ENCODE data around the gene CACNA1A.
"Not testable (repeated sequence)": the region's sequence is repeated elsewhere in the genome, so short reads cannot be mapped to it uniquely, and the experiment has no call there.

Gene CACNA1A

DNA sequence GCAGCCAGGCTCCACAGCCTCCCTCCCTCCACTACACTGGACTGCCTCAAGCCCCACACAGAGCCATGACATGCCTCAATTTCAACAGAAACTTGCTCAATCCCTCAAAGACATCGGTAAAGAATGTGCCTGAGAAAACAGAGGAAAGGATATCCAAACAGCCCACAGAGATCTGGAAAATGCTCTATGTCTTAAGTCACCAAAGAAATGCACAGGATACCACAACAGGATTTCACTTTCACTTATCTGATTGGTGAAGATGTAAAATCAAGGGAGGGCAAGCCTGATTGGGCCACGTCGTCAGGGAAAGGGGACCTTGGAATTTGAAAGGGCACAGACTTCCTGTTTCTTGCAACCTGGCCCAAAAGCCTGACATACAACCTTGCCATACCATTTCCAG is 14.2 kb downstream of the CACNA1A start:
- no peak for DNase-seq

- no peak for DNase-seq
These were observed 18.3 kb downstream of the CACNA1A start for GRCh38 chr19:13487985-13488384.

DNA sequence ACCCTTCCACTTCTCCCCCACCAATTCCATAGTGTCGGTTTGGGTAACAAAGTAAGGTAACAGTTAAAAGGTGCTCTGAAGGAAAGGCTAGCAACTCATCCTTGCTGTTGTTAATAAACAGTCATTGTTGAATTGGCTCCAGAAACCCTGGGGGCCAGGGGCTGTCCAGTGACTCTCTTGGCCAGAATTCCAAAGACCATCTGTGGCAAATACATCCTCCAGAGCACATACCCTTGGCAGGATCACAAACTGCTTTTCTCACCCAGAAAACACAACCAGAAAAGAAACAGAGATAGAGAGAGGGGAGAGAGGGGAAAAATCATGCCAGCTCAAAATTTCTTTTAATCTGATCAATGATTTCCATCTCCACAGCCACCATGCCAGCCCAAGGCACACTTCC is 22.1 kb downstream of the CACNA1A start:
- DNase-seq = no peak

GRCh38 chr19:13483215-13483614 is 23.1 kb downstream of the CACNA1A start:
- DNase-seq = no peak

- no peak for DNase-seq
These were observed 27.7 kb downstream of the CACNA1A start for GRCh38 chr19:13478576-13478975.

DNA sequence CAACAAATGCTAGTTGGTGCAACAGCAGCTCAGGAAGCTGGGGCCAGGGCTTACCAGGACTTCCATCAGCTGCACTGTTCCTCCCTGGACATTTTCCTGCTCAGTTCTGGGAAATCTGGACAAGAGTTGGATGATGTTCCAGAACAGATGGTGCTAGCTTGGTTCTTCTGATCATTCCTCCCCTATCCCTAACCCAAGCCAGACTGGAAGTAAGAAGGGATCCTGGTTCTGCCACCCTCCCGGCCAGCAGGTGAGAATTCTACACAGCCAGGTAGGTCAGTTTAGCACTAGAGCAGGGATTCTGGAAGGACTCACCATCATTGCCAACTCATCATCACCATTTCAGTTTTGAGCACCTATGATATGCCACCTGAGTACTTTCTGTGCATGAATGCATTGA is 30.2 kb downstream of the CACNA1A start:
- no peak for DNase-seq

DNA sequence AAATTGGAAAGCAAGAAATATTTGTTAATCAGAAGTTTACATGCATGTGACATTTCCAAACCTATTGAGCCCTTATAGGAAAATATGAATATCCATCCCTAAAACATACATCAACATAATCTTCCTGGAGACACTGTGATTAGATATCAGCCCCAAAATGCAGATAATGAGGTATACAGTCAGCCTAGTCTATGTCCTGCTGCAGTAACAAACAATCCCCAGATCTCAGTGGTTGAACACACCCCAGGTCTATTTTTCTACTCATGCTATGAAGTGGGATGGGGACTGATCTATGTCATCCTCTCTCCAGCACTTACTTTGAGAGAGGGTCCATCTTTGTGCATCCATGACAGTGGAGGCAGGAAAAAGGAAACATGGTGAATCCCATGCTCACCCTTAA is 31.2 kb downstream of the CACNA1A start:
- no peak for DNase-seq

- no peak for DNase-seq
These were observed 39.6 kb downstream of the CACNA1A start for GRCh38 chr19:13466697-13467096.

DNA sequence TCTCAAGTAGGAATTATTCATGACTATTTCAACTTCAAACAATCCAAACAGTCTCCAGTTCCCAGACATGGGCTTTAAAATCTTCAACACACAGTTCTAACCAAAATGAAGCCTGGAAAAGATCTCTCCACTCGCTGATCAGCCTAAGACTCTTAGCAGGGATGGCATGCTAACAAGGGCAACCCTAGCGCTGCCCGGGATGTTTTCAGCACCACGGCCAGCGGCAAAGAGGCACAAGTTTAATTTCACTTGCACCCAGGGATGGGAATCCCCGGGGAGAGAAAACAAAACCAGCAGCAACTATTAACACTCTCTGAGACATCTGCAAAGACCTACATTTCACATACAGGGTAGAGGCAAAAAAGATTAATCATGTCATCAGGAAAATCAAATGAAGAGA is 43.0 kb downstream of the CACNA1A start:
- DNase-seq = no peak

DNA sequence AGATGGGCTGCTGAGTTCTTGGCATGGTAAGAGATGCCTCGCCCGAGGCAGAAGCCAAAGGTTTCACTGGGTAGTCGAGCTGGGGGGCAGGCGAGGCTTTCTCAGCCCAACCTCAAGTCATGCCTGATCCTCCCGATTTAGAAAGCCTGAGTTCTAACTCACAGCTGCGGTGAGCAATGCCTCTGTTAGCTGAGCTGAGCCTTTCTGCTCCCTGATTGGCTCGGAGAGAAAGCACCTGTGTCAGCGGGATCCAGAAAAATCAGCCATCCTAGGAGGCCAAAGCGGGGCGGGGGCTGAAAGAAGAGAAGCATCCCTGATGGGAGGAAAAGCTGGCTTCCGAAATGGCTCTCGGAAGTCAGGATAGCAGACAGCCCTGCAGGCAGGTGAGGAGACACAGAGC is 44.7 kb downstream of the CACNA1A start:
- no peak for DNase-seq

GRCh38 chr19:13460045-13460444 is 46.2 kb downstream of the CACNA1A start:
- no peak for DNase-seq

GRCh38 chr19:13459351-13459750 is 46.9 kb downstream of the CACNA1A start:
- DNase-seq = no peak

- no peak for DNase-seq
These were observed 54.8 kb downstream of the CACNA1A start for GRCh38 chr19:13451434-13451995.

- DNase-seq = no peak
These were observed 58.3 kb downstream of the CACNA1A start for GRCh38 chr19:13447978-13448377.

DNA sequence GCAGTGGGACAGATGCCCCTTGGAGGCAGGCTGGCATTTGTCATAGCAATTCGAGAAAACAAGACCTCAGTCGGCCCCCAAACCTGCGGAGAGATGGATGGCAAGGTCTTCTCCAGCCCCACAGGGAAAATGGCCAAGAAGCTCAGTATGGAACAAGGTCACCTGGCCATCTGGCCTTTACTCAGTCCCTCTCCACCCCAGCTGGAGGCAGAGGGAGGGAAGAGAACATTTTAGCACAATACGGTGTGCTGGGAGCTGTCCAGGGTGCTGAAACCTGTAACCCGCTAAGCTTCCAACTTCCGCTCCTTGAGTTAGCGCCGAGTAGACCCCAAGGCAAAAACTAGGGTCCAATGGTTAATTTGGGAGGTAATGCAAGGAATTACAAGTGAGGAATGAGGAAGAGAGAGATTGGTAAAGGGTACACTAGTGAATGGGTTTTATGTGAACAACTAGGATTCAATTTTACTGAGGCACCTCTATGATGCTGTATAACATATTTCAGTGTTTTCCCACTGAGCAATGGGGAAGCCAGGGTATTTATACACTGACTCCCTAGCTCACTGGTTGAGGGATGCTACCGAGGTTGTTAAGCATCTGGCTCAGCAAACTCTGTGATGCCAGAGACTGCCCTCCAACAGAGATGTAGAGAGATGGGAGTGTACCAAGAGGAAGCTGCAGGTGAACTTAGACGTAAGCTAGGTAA is 64.3 kb downstream of the CACNA1A start:
- DNase-seq = peak; percentile 39

DNA sequence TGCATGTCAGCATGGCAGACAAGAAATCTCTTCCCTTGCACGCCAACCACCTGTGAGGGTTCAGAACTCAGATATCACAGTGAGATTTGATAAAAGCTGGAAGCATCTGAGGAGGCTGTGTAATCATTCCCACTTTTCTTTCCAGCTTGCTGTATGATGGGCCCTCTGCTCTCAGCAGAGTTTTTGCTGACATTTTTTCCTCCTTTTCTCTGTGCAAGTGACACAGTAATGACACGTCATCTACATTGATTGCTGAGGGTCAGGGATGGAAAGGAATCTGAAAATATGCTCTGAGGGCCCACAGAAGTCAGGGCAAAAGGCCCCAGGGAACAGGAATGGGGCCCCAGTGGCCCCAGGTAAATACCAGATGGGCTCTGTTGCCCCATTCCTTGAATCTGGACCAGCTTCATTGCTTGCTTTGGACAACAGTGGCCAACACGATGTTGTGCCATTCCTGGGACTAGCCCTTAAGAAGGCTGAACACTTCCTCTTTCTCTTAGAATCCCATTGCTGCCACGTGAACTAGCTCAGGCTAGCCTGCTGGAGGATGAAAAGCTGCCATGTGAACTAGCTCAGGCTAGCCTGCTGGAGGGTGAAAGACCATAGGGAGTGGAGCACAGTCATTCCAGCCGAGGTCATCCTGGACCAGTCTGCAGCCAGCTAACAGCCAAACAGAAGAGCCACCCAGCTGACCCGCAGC is 68.2 kb downstream of the CACNA1A start:
- no peak for DNase-seq

- DNase-seq = no peak
These were observed 69.9 kb downstream of the CACNA1A start for GRCh38 chr19:13436352-13436751.

DNA sequence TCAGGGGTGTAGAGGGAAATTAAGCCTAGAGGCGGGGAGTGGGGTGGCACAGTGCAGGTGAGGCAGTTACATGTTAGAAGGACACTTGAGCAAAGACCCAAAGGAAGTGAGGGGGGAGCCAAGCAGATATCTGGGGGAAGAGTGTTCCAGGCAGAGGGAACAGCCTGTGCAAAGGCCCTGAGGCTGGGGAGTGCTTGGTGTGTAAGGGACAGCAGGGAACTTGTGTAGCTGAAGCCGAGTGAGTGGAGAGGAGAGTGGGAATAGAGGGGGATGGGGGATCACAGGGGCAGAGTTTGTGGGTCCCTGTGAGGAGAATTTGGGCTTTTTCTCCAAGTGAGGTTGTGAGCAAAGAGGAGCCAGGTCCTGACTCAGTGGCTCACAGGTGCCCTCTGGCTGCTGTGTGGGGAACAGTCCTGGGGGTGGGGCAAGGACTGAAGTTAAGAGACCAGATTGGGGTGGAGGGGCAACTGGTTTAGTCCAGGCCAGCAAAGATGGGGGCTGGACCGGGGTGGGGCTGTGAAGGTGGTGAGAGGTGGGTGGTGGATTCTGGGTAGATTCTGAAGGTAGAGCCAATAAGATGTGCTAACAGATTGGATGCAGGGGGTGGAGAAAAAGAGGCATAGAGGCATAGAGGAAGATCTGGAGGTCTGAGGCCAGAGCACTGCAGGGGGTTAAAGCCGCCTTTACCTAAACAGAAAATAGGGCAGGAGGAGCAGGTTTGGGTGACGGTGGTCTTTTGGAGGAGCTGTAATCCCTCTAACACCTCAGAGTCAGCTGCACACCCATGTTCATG is 75.3 kb downstream of the CACNA1A start:
- DNase-seq = peak; percentile 59

DNA sequence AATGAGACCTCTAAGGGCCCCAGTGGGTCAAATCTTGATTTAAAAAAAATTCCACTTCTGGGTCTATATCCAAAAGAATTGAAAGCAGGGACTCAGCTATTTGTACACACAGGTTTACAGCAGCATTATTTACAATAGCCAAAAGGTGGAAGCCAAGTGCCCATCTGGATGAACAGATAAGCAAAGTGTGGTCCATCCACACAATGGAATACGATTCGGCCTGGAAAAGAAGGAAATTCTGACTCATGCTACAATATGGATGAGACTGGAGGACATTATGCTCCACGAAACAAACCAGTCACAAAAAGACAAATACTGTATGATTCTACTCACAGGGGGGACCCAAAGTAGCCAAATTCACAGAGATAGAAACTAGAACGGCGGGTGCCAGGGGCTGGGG is 76.7 kb downstream of the CACNA1A start:
- DNase-seq = no peak

DNA sequence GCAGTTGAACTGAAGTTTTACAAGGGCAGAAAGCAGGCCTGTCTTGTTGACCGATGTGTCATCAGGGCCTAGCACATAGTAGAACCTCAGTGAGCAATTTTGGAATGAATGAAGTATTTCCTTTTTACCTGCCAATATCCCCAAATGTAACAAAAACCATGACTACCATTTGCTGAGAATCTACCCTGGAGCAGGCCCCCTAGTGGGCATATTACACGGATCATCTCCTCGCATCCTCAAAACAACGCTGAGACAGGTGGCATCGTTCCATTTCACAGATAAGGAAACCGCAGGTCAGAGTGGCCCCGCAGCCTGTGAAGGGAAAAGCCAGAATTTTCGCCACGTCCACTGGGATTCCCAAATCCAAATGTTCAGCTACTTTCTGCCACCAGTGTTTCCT is 77.9 kb downstream of the CACNA1A start:
- DNase-seq = peak; percentile 15

GRCh38 chr19:13427273-13428051 is 78.8 kb downstream of the CACNA1A start:
- no peak for DNase-seq

DNA sequence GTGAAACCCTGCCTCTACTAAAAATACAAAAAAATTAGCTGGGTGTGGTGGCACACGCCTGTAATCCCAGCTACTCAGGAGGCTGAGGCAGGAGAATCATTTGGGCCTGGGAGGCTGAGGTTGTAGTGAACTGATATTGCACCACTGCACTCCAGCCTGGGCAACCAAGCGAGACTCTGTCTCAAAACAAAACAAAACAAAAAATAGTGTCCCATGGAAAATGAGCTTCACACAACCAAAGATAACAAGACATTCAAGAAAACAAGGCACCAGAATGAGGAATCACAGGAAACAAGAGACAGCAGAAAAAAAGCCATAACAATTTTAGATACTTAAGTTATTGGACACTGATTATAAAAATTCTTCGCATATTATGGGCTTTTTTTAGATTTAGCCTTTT is 80.4 kb downstream of the CACNA1A start:
- not testable (repeated sequence) for DNase-seq

DNA sequence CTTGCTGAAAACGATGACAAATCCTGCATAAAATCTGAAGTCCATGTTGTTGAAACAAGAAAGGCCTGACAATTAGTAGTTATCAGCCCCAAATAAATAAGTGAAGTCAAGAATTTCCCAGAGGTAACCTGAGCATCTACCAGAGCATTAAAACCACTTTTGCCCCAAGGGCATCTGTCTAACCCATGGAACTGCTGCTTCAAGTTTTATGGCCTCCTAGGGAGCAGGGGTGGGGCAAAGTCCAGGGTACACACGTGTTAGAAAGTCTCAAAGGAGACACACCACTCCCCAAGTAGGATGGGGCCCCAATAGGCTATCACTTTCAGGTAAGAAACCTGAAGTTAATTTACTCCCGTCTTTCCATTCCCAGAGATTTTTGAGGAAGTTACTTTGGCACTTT is 81.1 kb downstream of the CACNA1A start:
- no peak for DNase-seq
